ENCODE measurements around the gene CREG1.

CREG1 gene

DNA sequence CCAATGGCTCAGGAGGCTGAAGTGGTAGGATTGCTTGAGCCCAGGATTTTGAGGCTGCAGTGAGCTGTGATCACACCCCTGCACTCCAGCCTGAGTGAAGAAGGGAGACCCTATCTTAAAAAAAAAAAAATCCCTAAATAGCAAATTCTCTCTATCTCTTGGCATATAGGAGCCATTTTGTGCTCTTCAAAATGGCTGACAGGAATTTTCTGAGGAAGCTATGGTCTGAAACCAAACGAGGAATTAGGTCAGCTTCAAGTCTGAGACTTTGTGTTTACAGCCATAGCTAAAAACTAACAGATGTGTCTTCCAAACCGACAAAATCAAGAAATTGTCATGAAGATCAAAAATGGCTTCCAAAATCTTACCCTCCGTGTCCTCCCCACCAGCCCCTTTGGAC, 45.8 kb downstream of the CREG1 start:
- no peak for DNase-seq (ENCODE audit: low spot score)

DNA sequence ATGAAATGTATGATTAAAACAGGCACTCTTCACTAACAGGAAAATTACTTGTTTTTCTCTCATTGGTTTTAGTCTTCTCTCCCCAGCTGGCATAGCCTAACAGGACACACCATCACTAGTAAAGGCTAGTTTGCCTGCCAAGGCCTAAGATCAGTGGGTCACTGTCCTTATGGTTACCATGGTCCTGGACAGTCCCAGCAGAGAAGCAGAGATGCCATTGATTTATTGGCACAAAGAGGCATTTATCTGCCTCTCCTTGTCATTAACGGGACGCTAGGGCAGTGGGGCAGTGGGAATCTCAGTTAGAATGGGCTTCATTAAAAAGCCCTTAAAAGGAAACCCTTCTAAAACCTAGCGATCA, 49.1 kb downstream of the CREG1 start:
- no peak for DNase-seq (ENCODE audit: low spot score)

DNA sequence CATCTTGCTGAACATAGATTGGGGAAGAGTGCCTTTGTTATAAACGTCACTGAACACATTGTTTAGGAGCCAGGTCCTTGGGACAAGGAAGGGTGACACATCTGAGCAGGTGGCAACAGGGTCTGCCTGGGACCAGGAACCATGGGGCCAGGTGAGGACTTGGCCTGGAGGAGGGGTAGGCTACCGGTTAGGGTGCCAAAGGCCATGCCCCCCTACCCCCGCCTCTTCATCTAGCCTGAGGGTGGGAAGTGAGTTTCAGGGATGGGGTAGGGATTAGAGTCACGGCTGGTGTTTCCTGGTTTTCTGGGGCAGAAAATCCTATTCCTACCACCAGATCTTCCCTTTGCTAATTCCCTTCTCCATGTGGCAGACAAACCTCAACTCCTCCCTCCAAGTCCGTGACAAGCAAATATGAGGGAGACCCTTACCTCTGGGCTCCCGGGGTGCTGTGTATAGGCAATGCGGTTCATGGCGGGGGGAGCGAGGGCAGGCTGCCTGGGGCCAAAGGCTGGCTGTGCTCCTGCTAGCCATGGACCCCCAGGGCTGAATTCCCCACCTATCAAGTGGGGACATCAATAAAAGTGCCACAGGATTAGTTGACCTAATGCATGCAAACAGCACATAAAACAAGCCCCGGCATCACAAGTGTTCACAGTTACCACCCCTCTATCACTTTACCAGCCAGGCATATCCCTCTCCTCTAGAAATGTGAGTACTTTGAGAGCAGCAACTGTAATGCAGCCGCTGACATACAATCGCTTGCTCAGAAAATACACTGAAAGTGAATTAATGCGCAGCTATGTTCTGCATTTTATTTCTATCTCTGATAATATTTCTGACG, 49.7 kb downstream of the CREG1 start:
- no peak for DNase-seq (ENCODE audit: low spot score)

GRCh38 chr1:167502719-167503462, 50.7 kb downstream of the CREG1 start:
- DNase-seq (ENCODE audit: low spot score), result no peak

DNA sequence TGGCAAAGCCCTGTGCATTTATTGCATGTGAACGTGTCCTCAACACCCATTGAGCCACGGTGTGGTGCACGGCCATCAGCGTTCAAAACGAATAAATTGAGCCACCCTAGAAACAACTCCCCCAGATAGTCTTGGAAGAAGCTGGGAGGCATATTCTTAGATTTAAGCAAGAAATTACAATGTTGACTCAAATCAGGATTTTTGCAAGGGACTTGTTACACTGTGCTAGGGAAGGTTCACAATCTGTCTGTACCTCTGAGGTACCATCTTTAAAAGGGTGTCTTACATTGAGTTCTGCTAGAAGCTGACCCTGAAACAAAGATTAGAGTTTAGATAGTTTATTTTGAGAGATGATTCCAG, 51.4 kb downstream of the CREG1 start:
- no peak for DNase-seq (ENCODE audit: low spot score)

GRCh38 chr1:167501515-167502191, 51.9 kb downstream of the CREG1 start:
- DNase-seq (ENCODE audit: low spot score), result no peak

DNA sequence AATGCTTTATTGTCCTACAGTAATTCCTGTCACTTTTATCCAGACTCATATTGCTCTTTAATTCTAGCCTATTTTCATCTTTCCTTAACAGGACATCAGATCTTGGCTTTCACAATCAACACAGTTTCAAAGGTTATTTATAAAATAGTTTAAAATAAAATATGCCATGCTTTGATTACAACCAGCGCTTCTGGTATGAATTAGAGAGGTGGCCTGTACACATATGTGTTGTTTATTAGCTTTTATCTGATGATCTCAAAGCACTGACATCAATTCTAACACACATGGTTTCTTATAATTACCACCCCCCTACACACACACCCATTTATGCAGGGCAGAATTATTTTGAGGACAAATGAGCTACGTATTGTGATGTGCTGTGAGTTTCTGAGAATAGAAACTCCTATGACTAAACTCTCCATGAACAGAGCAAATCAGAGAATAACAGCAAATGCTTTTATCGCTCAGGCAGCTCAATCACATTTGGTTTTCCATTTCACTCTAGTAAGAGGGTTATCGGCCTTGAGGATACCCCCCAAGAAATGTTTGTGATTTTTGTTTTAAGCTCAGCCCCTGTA, 53.2 kb downstream of the CREG1 start:
- DNase-seq (ENCODE audit: low spot score), result no peak

- DNase-seq (ENCODE audit: low spot score), result no peak
Measured at GRCh38 chr1:167499664-167500101, 53.9 kb downstream of the CREG1 start.

GRCh38 chr1:167499106-167499505, 54.5 kb downstream of the CREG1 start:
- no peak for DNase-seq (ENCODE audit: low spot score)

DNA sequence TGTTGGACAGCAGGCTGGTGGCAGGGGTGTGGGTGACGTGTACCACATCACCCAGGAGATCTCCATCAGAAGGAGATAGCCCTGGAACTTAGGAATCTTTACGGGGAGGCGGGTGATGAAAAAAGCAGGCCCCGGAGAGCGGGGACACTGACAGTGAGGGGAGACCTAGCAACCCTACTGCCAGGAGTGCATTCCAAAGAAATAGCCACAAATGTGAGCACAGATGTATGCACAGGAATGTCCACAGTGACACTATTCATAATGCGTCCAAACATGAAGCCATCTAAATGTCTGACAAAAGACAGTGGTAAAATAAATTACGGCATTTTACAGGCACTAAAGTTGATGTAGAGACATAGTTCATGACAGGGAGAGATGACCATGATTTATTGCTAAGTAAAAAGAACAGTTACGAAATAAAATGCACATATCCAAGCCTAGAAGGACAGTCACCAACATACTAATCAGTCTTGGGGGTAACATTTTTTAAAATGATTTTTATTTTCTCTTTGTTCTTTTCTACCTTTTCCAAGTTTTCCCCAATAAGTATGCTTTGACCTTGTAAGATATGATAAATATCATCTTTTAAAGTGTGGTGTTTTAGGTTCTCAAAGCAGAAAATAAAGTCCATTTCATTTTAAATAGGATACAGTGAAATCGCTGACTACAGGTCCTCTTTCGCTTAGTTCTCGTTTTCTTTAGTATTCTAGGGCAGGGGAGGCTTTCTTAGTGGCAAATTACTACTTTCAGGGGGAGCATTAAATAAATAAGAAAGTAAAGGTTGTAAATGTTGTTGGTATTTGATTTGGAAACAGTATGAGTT, 56.6 kb downstream of the CREG1 start:
- no peak for DNase-seq (ENCODE audit: low spot score)

DNA sequence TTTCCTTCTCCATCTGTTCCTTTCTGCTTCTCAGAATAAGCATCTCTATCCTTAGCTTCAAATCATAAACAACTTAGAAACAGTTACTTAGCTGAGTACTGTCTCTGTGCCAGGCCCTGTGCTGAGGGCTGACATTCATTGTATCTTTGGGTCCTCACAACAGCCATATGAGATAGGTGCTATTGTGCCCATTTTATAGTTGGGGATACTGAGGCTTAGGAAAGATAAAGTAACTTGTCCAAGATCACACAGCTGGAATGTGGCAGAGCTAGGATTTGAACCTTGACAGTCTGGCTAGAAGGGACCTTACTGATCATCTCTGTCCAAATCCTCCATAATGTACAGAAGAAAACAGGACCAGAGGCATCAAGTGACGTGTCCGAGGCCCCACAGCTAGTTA, 60.2 kb downstream of the CREG1 start:
- DNase-seq (ENCODE audit: low spot score), result no peak

- no peak for DNase-seq (ENCODE audit: low spot score)
Measured at GRCh38 chr1:167492481-167492910, 61.1 kb downstream of the CREG1 start.

- DNase-seq (ENCODE audit: low spot score), result no peak
Measured at GRCh38 chr1:167491586-167492461, 61.7 kb downstream of the CREG1 start.
